ENCODE measurements around the gene SNX10.

The SNX10 gene

GRCh38 chr7:26334166-26334859, 42.7 kb downstream of the SNX10 start:
- TF ChIP-seq CTCF (conservative IDR thresholded peaks at IDR 0.05) (no peak), ZFX (IDR thresholded peaks at IDR 0.05) (no peak)
- H3K27ac ChIP-seq: no peak overlapping the region

GRCh38 chr7:26337232-26337865, 45.7 kb downstream of the SNX10 start:
- no peak overlapping the region for H3K27ac ChIP-seq
- TF ChIP-seq ZFX (IDR thresholded peaks at IDR 0.05) (no peak), CTCF (conservative IDR thresholded peaks at IDR 0.05) (no peak)

GRCh38 chr7:26340476-26341018, 48.9 kb downstream of the SNX10 start:
- H3K27ac ChIP-seq: no peak overlapping the region
- no peak for TF ChIP-seq CTCF (conservative IDR thresholded peaks at IDR 0.05)
- TF ChIP-seq ZFX (IDR thresholded peaks at IDR 0.05): no peak

GRCh38 chr7:26343320-26343832, 51.7 kb downstream of the SNX10 start:
- no peak overlapping the region for H3K27ac ChIP-seq
- no peak for TF ChIP-seq ZFX (IDR thresholded peaks at IDR 0.05)
- TF ChIP-seq CTCF (conservative IDR thresholded peaks at IDR 0.05): no peak

GRCh38 chr7:26343837-26344236, 52.2 kb downstream of the SNX10 start:
- no peak overlapping the region for H3K27ac ChIP-seq
- TF ChIP-seq CTCF (conservative IDR thresholded peaks at IDR 0.05): no peak

- no peak for TF ChIP-seq ZFX (IDR thresholded peaks at IDR 0.05)
- TF ChIP-seq CTCF (conservative IDR thresholded peaks at IDR 0.05): no peak
- H3K27ac ChIP-seq: no peak overlapping the region
Observed at GRCh38 chr7:26345202-26345601, 53.5 kb downstream of the SNX10 start.

- H3K27ac ChIP-seq: no peak overlapping the region
- TF ChIP-seq CTCF (conservative IDR thresholded peaks at IDR 0.05) (no peak), ZFX (IDR thresholded peaks at IDR 0.05) (no peak)
Observed at GRCh38 chr7:26345837-26346236, 54.2 kb downstream of the SNX10 start.
